Esophagus muscularis mucosa (tissue), 4 donors: ENCODE measurements around the gene ACER3.

ENCODE experiments used
- EP300 ChIP-seq: sonication (generic); formaldehyde crosslinking; IDR thresholded peaks from one replicate; pipeline ENCODE4 v1.6.1; 2017; ENCODE audit warnings: antibody characterized with exemption
- POLR2A ChIP-seq: fragments of 450-650 bp; IDR thresholded peaks from one replicate; pipeline ENCODE4 v1.6.1; 2017; ENCODE audit warnings: antibody characterized with exemption, moderate library complexity, mild to moderate bottlenecking, low read depth
- POLR2AphosphoS5 ChIP-seq, 2 donors: sonication (generic); formaldehyde crosslinking; IDR thresholded peaks; one replicate each; pipeline ENCODE4 v1.6.1; 2017; ENCODE audit warnings: antibody characterized with exemption in 2 of 2
- TF ChIP-seq, protein P1 (sequence below), 3 experiments: fragments of 200-600 bp in 2 of 3; fragments of 450-650 bp in 1 of 3; sonication (generic) in 2 of 3; IDR thresholded peaks; one replicate each; pipeline ENCODE4 v1.5.1; 2017 to 2019; ENCODE audit warnings: antibody characterized with exemption in 3 of 3, mild to moderate bottlenecking in 2 of 3, moderate library complexity in 1 of 3

- TF ChIP-seq POLR2AphosphoS5 (IDR thresholded peaks at IDR 0.05) (no peak), POLR2A (no peak), EP300 (no peak)
- TF ChIP-seq, protein P1, sequence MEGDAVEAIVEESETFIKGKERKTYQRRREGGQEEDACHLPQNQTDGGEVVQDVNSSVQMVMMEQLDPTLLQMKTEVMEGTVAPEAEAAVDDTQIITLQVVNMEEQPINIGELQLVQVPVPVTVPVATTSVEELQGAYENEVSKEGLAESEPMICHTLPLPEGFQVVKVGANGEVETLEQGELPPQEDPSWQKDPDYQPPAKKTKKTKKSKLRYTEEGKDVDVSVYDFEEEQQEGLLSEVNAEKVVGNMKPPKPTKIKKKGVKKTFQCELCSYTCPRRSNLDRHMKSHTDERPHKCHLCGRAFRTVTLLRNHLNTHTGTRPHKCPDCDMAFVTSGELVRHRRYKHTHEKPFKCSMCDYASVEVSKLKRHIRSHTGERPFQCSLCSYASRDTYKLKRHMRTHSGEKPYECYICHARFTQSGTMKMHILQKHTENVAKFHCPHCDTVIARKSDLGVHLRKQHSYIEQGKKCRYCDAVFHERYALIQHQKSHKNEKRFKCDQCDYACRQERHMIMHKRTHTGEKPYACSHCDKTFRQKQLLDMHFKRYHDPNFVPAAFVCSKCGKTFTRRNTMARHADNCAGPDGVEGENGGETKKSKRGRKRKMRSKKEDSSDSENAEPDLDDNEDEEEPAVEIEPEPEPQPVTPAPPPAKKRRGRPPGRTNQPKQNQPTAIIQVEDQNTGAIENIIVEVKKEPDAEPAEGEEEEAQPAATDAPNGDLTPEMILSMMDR (IDR thresholded peaks at IDR 0.05) = no peak
These were observed 140.9 kb downstream of the ACER3 start for GRCh38 chr11:77001613-77002012.
